Hypothalamus (tissue), 51 donors: ENCODE data around the gene VWA1.
"Not testable (repeated sequence)": the region's sequence is repeated elsewhere in the genome, so short reads cannot be mapped to it uniquely, and the experiment has no call there.

Experiments used
- DNase-seq, 51 donors: peaks; one replicate each; lab custom pipeline; 2025; lab: John Stamatoyannopoulos, UW

The VWA1 gene

GRCh38 chr1:1479547-1480487 is 44.3 kb downstream of the VWA1 start:
- no peak for DNase-seq

DNA sequence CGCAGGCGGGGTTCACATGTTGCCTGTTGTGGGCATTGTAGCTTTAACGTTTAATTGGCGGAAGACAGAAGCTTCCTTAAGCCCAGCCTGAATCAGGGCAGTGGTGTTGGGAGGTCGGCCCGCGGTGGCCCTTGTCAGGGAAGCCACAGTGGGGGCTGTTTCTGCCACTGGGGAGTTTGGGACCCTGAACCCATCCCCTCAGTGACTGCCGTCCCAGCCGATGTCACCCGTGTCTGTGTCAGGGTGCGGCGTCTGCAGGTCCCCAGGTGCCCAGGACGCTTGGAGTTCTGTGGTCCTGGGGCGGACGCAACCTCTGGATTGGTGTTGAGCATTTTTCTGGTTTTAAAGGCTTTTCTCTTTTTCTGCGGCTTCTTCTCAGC is 45.0 kb downstream of the VWA1 start:
- not testable (repeated sequence) for DNase-seq

DNA sequence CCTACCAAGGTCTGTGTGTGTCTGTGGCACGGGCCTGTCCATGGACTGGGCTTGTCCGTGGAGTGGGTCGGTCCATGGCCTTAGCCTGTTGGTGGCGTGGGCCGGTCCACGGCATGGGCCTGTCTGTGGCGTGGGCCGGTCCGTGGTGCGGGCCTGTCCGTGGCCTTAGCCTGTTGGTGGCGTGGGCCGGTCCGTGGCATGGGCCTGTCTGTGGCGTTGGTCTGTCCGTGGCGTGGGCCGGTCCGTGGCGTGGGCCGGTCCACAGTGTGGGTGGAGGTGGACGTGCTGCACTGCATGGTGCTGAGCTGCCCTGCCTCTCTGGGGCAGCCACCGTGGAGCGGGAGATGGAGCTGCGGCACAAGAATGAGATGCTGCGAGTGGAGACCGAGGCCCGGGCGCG is 46.3 kb downstream of the VWA1 start:
- DNase-seq: not testable (repeated sequence)

GRCh38 chr1:1482856-1483255 is 47.4 kb downstream of the VWA1 start:
- no peak for DNase-seq

- DNase-seq: no peak
Observed at GRCh38 chr1:1483714-1484113, 48.2 kb downstream of the VWA1 start.

DNA sequence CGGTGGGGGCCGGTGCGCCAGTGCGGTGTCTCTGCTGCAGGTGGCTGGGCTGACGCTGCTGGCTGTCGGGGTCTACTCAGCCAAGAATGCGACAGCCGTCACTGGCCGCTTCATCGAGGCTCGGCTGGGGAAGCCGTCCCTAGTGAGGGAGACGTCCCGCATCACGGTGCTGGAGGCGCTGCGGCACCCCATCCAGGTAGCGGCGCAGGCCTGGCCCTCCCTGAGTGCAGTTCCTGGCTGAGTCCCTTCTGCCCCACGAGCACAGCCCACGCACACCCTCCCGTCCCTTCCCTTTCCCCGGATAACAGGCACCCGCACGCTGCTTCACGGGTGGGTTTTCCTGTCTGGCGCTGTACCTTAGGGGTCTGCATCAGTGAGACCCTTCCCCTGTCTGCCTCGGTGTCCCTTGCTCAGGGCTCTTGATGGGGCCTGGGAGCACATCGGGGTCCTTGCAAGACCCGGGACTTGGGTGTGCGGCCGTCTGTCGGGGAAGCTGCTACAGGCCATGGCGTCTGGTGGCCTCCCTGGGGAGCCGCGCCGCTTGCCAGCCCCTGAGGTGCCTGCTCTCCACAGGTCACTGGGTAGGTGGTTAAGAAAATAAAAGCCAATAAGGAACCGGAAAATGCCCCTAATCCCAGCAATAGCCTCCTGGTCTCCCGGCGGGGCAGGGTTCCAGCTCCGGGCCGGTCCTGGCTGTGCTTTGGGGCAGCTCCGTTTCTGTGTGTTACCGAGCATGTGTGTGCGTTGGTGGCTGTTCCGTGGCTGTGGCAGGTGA is 49.7 kb downstream of the VWA1 start:
- not testable (repeated sequence) for DNase-seq

DNA sequence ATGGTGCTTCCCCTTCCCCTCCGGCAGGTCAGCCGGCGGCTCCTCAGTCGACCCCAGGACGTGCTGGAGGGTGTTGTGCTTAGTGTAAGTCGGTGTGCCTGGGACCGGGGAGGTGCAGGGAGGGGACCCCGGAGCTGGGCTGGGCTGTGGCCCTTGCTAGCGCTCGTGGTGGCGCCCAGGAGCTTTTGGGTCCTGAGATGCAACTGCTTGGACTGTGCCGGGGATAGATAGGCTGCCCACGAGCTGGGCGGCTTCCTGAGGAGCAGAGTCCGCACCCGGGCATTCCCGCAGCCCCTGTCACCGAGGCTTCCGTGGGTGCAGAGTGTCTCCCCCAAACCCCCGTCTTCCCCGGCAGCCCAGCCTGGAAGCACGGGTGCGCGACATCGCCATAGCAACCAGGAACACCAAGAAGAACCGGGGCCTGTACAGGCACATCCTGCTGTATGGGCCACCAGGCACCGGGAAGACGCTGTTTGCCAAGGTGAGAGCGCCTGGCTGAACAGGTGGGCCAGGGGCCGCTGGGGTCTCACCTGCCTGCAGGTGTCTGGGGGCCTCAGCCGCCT is 50.3 kb downstream of the VWA1 start:
- not testable (repeated sequence) for DNase-seq

DNA sequence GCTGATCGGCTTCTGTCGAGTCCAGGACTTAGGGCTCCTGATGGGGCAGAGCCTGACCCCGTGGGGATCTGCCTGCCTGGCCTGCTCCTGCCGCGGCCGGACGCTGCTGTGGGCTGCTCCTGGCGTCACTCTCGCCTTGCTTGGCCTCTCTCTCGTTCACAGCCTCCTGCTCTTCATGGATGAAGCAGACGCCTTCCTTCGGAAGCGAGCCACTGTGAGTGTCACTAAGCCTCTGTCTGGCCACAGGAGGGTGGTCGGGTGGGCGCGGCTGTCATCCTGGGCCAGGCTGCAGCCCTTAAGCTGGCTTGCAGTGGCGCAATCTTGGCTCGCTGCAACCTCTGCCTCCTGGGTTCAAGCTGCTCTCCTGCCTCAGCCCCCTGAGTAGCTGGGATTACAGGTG is 52.2 kb downstream of the VWA1 start:
- no peak for DNase-seq

DNA sequence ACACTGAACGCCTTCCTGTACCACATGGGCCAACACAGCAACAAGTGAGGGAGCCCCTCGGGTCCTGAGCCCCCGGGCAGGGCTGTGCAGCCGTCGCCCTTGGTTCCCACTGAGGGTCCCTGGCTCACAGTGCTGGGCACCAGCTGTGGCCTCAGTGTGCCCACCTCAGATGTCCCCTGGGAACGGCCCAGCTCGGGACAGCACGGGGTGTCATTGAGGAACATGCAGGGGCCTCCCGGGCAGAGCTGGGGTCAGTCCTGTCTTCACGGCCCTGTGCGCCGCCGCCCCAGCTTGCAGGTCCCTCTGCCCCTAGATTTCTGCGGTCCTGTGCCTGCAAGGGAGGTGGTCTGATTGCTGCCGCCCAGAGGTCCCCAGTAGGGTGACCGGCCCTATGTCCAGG is 53.7 kb downstream of the VWA1 start:
- no peak for DNase-seq

GRCh38 chr1:1489861-1490260 is 54.4 kb downstream of the VWA1 start:
- no peak for DNase-seq

GRCh38 chr1:1490633-1491230 is 55.2 kb downstream of the VWA1 start:
- no peak for DNase-seq

DNA sequence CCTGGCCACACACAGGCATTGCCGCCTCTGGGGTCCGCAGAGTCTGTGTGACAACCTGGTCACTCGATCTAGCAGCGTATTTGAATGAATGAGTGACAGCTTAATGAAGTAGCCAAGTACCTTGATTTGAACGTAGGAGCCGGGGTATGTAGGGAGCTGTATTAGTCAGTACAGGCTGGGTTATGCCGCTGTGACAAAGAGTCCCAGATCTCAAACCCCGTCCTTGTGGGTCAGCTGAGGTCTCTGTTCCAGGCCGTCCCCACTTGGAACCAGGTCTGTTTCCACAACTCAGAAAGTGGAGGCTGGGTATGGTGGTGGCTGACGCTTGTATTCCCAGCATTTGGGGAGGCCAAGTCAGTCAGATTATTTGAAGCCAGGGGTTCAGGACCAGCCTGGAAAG is 56.1 kb downstream of the VWA1 start:
- DNase-seq: no peak
